Measurements from ENCODE around the gene BPIFB3. TPM values are rescaled to one million over a fixed set of nuclear protein-coding genes. Genes with fewer than 3 reads are reported as not detected.

The BPIFB3 gene
- total and polyA plus RNA-seq, 2 of the 13 experiments (the other 11 are each of a cell fraction or from before 2014, with no cell fraction given): 0.09 TPM; not detected in 1

- TF ChIP-seq ZMAT5 (CRISPR knock-in tag; IDR thresholded peaks at IDR 0.05; ENCODE audit: borderline replicate concordance, low read depth) (peak; percentile 88), AHR (CRISPR knock-in tag; IDR thresholded peaks at IDR 0.05) (peak; percentile 68; the same call in 1 of the 2 replicates), ZNF33A (CRISPR knock-in tag; IDR thresholded peaks at IDR 0.05; ENCODE audit: borderline replicate concordance) (no peak), CEBPB (IDR thresholded peaks at IDR 0.05; ENCODE audit: borderline replicate concordance, low read depth, low read length) (no peak), RAD21 (CRISPR knock-in tag; IDR thresholded peaks at IDR 0.05) (peak; percentile 46; the same call in 1 of the 2 replicates), NCOA1 (CRISPR knock-in tag; IDR thresholded peaks at IDR 0.05) (peak; percentile 84; the same call in 1 of the 2 replicates), ZNF614 (CRISPR knock-in tag; IDR thresholded peaks at IDR 0.05; ENCODE audit: borderline replicate concordance) (peak; percentile 98), ZNF232 (CRISPR knock-in tag; IDR thresholded peaks at IDR 0.05; ENCODE audit: borderline replicate concordance) (no peak; the same call in 1 of the 2 replicates), NCOA5 (CRISPR knock-in tag; IDR thresholded peaks at IDR 0.05) (no peak), CHD4 (IDR thresholded peaks at IDR 0.05; ENCODE audit: borderline replicate concordance, low read length) (peak; percentile 22; the same call in 1 of the 2 replicates), NRL (CRISPR knock-in tag; IDR thresholded peaks at IDR 0.05; ENCODE audit: borderline replicate concordance) (peak; percentile 71), ZNF343 (CRISPR knock-in tag; IDR thresholded peaks at IDR 0.05) (peak; percentile 99), NPAS2 (CRISPR knock-in tag; IDR thresholded peaks at IDR 0.05; ENCODE audit: borderline replicate concordance) (no peak), ELF1 (CRISPR knock-in tag; IDR thresholded peaks at IDR 0.05) (peak; percentile 91), EED (CRISPR knock-in tag; IDR thresholded peaks at IDR 0.05) (no peak), ZNF574 (CRISPR knock-in tag; IDR thresholded peaks at IDR 0.05) (peak; percentile 74), ZNF460 (CRISPR knock-in tag; IDR thresholded peaks at IDR 0.05; ENCODE audit: borderline replicate concordance) (peak; percentile 59; the same call in 1 of the 2 replicates), SRY (CRISPR knock-in tag; IDR thresholded peaks at IDR 0.05) (peak; percentile 33; the same call in 1 of the 2 replicates)
- TF ChIP-seq, protein P1, sequence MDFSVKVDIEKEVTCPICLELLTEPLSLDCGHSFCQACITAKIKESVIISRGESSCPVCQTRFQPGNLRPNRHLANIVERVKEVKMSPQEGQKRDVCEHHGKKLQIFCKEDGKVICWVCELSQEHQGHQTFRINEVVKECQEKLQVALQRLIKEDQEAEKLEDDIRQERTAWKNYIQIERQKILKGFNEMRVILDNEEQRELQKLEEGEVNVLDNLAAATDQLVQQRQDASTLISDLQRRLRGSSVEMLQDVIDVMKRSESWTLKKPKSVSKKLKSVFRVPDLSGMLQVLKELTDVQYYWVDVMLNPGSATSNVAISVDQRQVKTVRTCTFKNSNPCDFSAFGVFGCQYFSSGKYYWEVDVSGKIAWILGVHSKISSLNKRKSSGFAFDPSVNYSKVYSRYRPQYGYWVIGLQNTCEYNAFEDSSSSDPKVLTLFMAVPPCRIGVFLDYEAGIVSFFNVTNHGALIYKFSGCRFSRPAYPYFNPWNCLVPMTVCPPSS (IDR thresholded peaks at IDR 0.05): no peak
- TF ChIP-seq, protein P2, sequence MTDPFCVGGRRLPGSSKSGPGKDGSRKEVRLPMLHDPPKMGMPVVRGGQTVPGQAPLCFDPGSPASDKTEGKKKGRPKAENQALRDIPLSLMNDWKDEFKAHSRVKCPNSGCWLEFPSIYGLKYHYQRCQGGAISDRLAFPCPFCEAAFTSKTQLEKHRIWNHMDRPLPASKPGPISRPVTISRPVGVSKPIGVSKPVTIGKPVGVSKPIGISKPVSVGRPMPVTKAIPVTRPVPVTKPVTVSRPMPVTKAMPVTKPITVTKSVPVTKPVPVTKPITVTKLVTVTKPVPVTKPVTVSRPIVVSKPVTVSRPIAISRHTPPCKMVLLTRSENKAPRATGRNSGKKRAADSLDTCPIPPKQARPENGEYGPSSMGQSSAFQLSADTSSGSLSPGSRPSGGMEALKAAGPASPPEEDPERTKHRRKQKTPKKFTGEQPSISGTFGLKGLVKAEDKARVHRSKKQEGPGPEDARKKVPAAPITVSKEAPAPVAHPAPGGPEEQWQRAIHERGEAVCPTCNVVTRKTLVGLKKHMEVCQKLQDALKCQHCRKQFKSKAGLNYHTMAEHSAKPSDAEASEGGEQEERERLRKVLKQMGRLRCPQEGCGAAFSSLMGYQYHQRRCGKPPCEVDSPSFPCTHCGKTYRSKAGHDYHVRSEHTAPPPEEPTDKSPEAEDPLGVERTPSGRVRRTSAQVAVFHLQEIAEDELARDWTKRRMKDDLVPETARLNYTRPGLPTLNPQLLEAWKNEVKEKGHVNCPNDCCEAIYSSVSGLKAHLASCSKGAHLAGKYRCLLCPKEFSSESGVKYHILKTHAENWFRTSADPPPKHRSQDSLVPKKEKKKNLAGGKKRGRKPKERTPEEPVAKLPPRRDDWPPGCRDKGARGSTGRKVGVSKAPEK (CRISPR knock-in tag; IDR thresholded peaks at IDR 0.05; ENCODE audit: borderline replicate concordance): no peak; the same call in 1 of the 2 replicates
Measured at GRCh38 chr20:33009214-33010132, 44.2 kb upstream of the BPIFB3 start (continued).
